Measurements from ENCODE around the gene BCL7C.
"Not testable (repeated sequence)": the region's sequence is repeated elsewhere in the genome, so short reads cannot be mapped to it uniquely, and the experiment has no call there.

The BCL7C gene

GRCh38 chr16:30893744-30894539 lies at the start of gene BCL7C:
TSS of gene BCL7C (minus strand) at chr16:30894077. CDS start at chr16:30893944, 133 bp downstream.
- DNase-seq, result peak; percentile 94
- peak; percentile 81 for ATAC-seq

GRCh38 chr16:30942426-30942806 lies 48.5 kb upstream of the BCL7C start:
- DNase-seq (no peak), ATAC-seq (peak; percentile 19)

DNA sequence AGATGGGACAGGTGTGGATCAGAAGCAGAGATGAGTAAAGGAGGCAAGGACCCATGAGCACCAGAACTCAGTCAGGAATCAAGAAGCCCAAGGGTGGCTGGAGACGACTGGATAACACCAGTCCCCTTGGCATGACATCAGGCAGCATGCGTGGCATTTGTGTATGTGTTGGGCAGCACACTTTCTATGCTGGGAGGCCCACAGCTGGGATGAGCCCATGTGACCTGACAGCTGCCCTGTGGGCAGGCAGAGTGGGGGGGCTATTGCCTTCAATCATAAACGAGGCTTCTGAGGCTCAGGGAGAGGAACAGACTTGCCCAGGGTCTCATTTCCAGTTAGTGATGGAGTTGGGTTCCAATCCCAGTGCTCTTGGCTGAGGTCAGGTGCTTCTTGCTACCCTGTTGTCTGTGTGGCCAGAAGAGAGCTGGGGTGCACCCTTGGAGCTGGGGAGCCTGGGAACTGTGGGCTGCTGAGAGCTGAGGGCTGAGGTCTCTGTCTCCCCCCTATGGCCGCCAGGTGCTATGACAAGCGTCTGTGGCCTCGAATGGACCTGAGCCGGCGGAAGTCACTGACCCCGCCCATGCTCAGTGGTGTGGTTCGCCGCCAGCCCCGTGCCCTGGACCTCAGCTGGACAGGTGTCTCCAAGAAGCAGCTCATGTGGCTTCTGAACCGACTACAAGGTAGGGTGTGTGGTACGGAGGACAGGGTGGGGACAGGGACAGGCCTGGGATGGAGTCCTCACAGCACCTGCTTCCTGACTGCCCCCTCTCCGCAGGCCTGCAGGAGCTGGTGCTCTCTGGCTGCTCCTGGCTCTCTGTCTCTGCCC lies 47.9 kb upstream of the BCL7C start:
- DNase-seq, result peak; percentile 81
- ATAC-seq, result peak; percentile 91

DNA sequence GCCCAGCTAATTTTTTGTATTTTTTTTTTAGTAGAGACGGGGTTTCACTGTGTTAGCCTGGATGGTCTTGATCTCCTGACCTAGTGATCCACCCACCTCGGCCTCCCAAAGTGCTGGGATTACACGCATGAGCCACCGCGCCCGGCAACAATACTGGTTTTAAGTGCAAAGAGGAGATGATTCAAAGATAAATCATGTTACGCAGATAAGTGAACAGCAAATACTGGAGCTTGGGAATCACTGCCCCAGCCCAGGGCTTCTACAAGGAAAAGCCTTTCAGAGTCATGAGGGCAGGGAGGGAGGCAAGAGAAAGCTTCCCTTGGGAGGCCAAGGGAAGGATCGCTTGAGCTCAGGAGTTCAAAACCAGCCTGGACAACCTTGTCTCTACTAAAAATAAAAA lies 45.7 kb upstream of the BCL7C start:
- DNase-seq, ATAC-seq: not testable (repeated sequence)

GRCh38 chr16:30937692-30938091 lies 43.8 kb upstream of the BCL7C start:
- DNase-seq, result no peak
- ATAC-seq, result no peak

DNA sequence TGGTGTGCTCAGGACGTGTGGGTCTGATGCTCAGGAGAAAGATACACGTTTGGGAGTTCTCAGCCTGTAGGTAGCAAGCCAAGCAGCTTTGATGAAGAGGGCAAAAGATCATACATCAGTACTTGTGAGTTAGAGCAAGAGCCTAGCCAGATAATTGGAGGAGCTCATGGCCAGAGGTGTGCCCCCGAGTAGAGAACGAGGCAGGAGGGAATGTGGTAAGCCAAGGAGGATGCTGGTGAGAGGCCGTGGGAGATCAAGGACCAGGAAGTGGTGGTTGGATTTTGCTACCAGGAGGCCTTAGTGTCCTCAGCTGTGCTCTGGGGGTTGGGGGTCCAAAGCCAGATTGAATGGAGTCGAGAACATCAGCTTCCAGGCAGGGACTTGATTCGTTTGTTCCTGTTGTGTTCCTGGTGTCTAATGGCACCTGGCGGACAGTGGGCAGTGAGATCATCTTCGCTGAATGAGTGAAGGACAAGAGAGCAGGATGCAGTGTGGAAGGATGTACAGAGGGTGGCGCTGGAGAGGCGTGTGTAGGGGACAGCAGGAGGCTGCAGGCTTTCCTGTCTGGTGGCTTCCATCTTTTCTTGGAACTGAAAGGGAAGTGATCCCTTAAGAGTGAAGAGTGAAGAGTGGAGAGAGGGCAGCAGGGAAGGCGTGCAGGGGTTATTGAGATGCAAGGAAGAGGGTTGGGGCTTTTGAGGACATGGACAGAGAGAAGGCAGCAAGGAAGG lies 41.1 kb upstream of the BCL7C start:
- DNase-seq, result peak; percentile 50
- peak; percentile 33 for ATAC-seq

DNA sequence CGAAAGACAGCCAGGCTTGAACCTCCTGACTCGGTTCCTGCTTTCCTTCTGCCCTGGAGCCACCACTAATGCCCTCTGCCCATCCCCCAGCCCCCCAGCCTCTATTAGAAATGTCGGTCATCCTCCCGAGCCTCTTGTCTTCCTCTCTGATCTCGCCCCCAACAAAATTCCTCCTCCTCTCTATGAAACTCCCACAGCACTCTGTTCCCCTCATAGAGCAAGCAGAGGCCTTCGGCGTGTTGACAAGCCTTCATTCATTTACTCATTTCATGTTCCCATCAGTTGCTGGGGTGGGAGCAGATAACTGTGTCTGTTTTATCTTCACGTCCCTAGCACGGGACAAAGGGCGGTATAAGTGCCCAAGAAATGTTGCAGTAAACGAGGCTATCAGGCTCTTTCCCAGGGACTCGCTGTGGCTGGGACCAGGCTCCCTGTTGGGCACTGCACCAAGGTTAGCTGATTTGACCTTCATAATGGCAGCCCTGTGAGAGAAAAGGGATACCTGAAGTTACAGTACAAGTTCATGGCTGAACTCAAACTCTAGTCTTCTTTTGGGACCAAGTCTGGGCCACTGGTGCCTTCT lies 37.3 kb upstream of the BCL7C start:
- DNase-seq (no peak), ATAC-seq (no peak)

- no peak for DNase-seq
- no peak for ATAC-seq
Measured at GRCh38 chr16:30930160-30930571, 36.3 kb upstream of the BCL7C start.

GRCh38 chr16:30929167-30929566 lies 35.3 kb upstream of the BCL7C start:
- ATAC-seq (no peak), DNase-seq (no peak)

- DNase-seq, result no peak
- no peak for ATAC-seq
Measured at GRCh38 chr16:30928390-30928789, 34.5 kb upstream of the BCL7C start.

DNA sequence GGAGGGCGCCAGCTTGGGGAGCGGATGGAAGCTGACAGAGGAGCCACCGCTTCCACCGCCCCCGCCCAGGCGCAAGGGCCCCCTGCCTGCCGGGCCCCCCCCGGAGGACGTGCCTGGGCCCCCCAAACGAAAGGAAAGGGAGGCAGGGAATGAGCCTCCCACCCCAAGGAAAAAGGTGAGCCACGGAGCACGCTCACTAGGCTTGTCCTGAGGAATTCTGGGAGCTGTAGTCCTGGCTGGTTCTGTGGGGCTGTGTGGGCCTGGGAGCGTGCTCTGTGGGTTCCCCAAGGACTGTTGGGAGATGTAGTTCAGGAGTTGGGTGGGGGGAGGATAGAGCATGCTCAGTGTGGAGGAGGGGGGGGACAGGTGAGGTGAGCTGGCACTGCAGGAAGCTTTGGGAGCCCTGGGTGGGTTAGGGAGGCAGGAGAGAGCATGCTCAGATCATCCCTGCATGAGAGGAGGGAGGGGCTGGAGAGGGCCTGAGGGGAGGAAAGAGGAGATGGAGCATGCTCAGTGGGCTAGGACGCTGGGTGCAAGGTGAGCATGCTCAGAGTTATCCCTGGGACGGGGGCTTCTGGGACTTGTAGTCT lies 34.0 kb upstream of the BCL7C start:
- ATAC-seq (peak; percentile 14), DNase-seq (peak; percentile 33)

DNA sequence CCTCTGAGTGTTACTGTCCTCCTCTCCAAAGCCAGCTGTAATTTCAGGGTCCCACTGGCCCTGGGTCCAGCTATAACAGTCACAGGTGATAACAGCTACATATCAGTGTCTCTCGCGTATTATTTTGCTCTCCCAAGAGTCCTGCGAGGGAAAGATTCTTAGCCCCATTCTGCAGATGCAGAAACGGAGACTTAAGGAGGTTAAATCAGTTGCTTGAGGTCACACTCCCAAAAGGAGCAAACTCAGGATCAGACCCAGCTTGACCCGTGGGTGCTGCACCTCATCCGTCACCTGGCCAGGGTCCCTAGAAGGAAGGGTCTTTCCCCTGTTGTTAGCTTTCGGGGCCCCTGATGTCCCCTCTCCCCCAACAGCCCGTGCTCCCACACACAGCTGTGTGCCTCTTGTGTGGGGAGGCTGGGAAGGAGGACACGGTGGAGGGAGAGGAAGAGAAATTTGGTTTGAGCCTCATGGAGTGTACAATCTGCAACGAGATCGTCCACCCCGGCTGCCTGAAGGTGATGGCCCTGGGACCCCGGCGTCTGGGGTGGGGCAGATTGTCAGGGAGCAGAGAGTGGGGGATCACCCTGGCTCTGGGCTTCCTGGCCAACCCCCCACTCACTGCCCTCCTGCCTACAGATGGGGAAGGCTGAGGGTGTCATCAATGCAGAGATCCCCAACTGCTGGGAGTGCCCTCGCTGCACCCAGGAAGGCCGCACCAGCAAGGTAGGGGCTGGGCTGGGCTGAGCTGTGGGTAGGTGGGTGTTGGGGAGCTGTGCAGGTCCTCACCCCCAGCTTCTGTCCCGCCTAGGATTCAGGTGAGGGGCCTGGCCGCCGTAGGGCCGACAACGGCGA lies 33.3 kb upstream of the BCL7C start:
- no peak for ATAC-seq

DNA sequence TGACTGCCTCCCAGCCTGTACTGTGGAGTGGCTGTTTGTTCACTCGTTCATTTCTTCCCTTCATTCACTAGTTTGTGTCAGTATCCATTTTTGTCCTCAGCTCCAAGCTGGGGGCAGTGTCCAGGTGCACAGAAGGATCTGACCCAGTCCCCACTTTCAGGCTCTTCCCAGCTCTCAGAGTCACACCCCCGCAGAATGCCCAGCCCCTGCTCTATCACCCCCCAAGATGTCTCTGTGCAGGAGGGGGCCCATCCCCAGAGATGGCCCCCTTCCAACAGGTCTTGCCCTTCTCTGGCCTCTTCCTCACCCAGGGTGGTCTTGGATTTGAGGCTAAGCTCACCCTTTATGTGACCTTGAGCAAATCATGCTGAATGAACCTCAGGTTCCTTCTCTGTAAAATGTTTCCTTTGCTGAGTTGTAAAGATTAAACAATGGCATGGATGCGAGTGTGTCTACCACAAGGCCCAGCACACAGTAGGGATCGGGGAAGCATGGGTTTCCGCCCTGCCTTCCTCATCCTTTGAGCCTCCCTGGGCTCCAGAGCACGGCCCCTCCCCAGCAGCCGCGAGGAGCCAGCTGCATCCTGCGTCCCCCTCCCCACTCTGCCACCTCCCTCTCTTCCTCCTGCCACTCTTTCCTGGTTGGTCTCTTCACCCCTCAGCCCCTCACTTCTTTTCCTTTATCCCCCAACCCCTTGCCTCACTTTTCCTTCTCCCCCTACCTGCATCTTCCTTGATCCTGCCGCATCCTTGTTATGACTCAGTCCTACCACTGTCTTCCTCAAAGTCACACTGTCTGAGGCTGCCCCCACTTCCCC lies 32.3 kb upstream of the BCL7C start:
- no peak for DNase-seq
- ATAC-seq, result no peak

More for the DNA sequence above, 33.3 kb upstream of the BCL7C start:
- no peak for DNase-seq

- DNase-seq (no peak), ATAC-seq (no peak)
Measured at GRCh38 chr16:30925632-30925987, 31.7 kb upstream of the BCL7C start.

DNA sequence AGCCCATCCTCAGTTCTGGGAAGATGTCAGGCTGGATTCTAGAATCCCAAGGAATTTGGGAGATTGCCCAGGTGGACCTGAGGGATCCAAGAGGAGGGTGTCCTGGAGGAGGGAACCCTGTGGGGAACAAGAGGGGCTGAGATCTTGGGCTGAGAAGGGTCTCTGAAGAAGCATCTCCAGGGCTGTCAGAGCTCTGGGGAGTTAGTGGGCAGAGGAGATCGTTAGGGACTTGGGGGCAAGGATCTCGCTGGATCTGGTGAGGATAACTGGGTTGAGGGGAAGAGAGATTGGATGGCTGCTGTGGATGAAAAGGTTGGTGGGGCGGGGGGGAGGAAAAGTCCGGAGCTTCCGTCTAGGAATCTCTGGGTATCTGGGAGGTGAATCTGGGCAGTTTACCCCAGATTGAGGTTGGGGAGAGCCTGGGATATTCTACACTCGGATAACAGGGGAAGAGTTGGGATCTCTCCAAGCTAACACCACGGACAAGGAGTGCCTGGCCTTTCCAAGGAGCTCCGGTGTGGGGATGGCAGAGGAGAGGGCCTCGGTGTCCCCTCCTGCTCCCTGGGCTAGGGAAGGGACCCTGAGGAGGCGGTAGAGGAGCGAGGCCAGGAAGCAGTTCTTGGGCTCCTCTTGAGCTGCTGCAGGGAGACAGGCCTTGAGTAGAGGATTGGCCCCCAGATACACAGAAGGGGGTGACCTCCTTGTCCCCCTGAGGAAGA lies 31.2 kb upstream of the BCL7C start:
- DNase-seq (no peak), ATAC-seq (no peak)

DNA sequence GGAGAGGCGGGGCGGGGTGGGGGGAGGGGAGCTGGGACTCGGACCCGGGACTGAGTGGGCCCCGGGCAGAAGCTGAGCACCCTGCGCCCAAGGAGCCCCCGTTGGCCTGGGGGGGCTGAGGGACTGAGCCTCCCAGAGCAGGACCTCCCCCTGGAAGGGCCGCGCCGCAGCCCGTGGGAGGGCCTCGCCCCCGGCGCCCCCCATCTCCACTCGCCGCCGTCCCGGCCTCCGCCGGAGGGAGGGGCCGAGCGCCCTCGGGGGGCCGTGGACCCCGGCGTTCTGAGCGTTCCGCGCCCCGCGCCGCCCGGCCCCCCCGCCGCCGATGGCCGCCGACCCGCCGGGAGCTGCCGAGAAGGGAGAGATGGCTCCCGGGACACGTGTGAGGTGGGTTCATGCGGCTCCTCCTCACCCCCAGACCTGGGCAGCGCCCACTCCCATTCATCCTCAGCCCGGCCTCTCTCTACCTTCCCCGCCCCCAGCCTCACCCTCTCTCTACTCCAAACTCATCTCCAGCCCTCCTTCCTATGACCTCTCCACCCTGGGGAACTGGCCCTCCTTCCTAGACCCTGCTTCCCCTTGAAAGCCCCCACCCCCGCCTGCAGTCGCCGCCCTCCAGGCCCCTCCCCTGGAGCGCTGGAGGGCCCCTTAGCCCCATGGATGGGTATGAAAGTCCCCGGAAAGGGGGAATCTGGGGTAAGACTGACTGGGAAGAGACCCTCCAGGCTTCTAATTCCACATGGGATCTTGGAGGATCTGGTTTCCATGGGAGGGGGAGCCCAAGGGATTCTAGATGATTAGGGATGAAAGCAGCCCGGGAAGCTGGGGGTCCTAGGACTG lies 30.4 kb upstream of the BCL7C start:
- ATAC-seq, result no peak
- DNase-seq, result no peak

GRCh38 chr16:30923554-30924075 lies 29.7 kb upstream of the BCL7C start, which contains the start of gene FBXL19:
TSS of gene FBXL19 (plus strand) at chr16:30923572. CDS start at chr16:30925755, 2,183 bp downstream.
- ATAC-seq, result no peak
- no peak for DNase-seq

- DNase-seq, result peak; percentile 97
- peak; percentile 80 for ATAC-seq
Measured at GRCh38 chr16:30922960-30923535, 29.2 kb upstream of the BCL7C start.

All from stimulated activated naive CD8-positive, alpha-beta T cell treated with anti-CD3 and anti-CD28 coated beads, Interleukin-15, Interleukin-2, amounts not matched to agents 100 U/mL and 50 U/mL, for 24 hours (primary cell).